HepG2 (cell line): Measurements from ENCODE around the gene CD7. TPM values are rescaled to one million over a fixed set of nuclear protein-coding genes. Genes with fewer than 3 reads are reported as not detected.
A peak's percentile ranks its signal among the peaks of the same experiment; 100 is the strongest.

Experiments
- BCL6 ChIP-seq: IDR thresholded peaks from 2 replicates; pipeline ENCODE4 v1.6.1; 2016; ENCODE audit warnings: missing genetic modification reagents, missing compliant biosample characterization
- CREB1 ChIP-seq, 2 experiments: fragments of 450-650 bp in 1 of 2; IDR thresholded peaks; 2 replicates each; pipeline ENCODE4 v1.6.1; 2016 to 2017; ENCODE audit warnings: control low read depth in 1 of 2, mild to moderate bottlenecking in 1 of 2, missing compliant biosample characterization in 1 of 2, missing genetic modification characterization in 1 of 2
- ETV6 ChIP-seq: sonication (generic); formaldehyde crosslinking; conservative IDR thresholded peaks from 2 replicates; pipeline ENCODE4 v1.4.0; 2020; ENCODE audit warnings: missing genetic modification reagents
- FOXC1 ChIP-seq: sonication (generic); formaldehyde crosslinking; IDR thresholded peaks from 2 replicates; pipeline ENCODE4 v1.8.0; 2022; ENCODE audit warnings: mild to moderate bottlenecking, missing genetic modification reagents, borderline replicate concordance
- KDM3A ChIP-seq: IDR thresholded peaks from 2 replicates; pipeline ENCODE4 v1.6.1; 2018; ENCODE audit warnings: low read depth, missing compliant biosample characterization
- KDM5A ChIP-seq: fragments of 200-600 bp; sonication (generic); IDR thresholded peaks from 2 replicates; pipeline ENCODE4 v1.7.0; 2018; ENCODE audit warnings: antibody characterized with exemption, mild to moderate bottlenecking, low read length, borderline replicate concordance
- KLF6 ChIP-seq: IDR thresholded peaks from 2 replicates; pipeline ENCODE4 v1.8.0; 2016; ENCODE audit warnings: missing biosample characterization, missing genetic modification reagents
- MAFK ChIP-seq, 2 experiments: IDR thresholded peaks in 1 of 2; conservative IDR thresholded peaks in 1 of 2; 2 replicates each; pipeline ENCODE4 v1.6.1; 2011; ENCODE audit warnings: improper control_type of control experiment in 2 of 2, low read length in 2 of 2
- MBD4 ChIP-seq: IDR thresholded peaks from 2 replicates; pipeline ENCODE4 v1.6.1; 2012; ENCODE audit warnings: low read length, inconsistent platforms, borderline replicate concordance
- PHB2 ChIP-seq: fragments of 450-650 bp; IDR thresholded peaks from 2 replicates; pipeline ENCODE4 v1.6.1; 2018; ENCODE audit not compliant: partially characterized antibody
- PHF20 ChIP-seq: sonication (generic); formaldehyde crosslinking; IDR thresholded peaks from 2 replicates; pipeline ENCODE4 v1.5.0; 2020; ENCODE audit warnings: mild to moderate bottlenecking, missing genetic modification reagents
- SIN3B ChIP-seq: fragments of 150-350 bp; IDR thresholded peaks from 2 replicates; pipeline ENCODE4 v1.6.1; 2014; ENCODE audit warnings: low read length
- TCF12 ChIP-seq, 2 experiments: fragments of 450-650 bp in 1 of 2; sonication (generic) in 1 of 2; formaldehyde crosslinking in 1 of 2; IDR thresholded peaks; 2 replicates each; pipeline versions ENCODE4 v1.6.1 to v1.8.0; 2017 to 2022; ENCODE audit warnings: antibody characterized with exemption in 1 of 2, mild to moderate bottlenecking in 1 of 2, missing genetic modification reagents in 1 of 2, moderate library complexity in 1 of 2
- ZBTB33 ChIP-seq: sonication (generic); formaldehyde crosslinking; IDR thresholded peaks from 2 replicates; pipeline ENCODE4 v1.4.0; 2020; ENCODE audit warnings: missing genetic modification reagents
- ZBTB34 ChIP-seq: sonication (generic); formaldehyde crosslinking; IDR thresholded peaks from 2 replicates; pipeline ENCODE4 v1.8.0; 2022; ENCODE audit warnings: mild to moderate bottlenecking, missing genetic modification reagents
- ZBTB43 ChIP-seq: sonication (generic); formaldehyde crosslinking; conservative IDR thresholded peaks from 2 replicates; pipeline ENCODE4 v1.4.0; 2020; ENCODE audit warnings: missing genetic modification reagents
- ZFP91 ChIP-seq: sonication (generic); formaldehyde crosslinking; IDR thresholded peaks from 2 replicates; pipeline ENCODE4 v1.9.0; 2022; ENCODE audit warnings: missing genetic modification reagents, mild to moderate bottlenecking, borderline replicate concordance
- ZNF343 ChIP-seq: sonication (generic); formaldehyde crosslinking; IDR thresholded peaks from 2 replicates; pipeline ENCODE4 v1.4.0; 2020; ENCODE audit warnings: mild to moderate bottlenecking, missing genetic modification reagents
- ZNF562 ChIP-seq: sonication (generic); formaldehyde crosslinking; IDR thresholded peaks from 2 replicates; pipeline ENCODE4 v1.8.0; 2022; ENCODE audit warnings: missing genetic modification reagents, borderline replicate concordance
- ZNF615 ChIP-seq: sonication (generic); formaldehyde crosslinking; IDR thresholded peaks from 2 replicates; pipeline ENCODE4 v1.5.0; 2020; ENCODE audit warnings: mild to moderate bottlenecking, missing genetic modification reagents, borderline replicate concordance
- ZNF660 ChIP-seq: sonication (generic); formaldehyde crosslinking; IDR thresholded peaks from 2 replicates; pipeline ENCODE4 v1.5.1; 2020; ENCODE audit warnings: mild to moderate bottlenecking, low read depth, missing genetic modification reagents, borderline replicate concordance
- ZNF713 ChIP-seq: sonication (generic); formaldehyde crosslinking; IDR thresholded peaks from 2 replicates; pipeline ENCODE4 v1.4.0; 2020; ENCODE audit warnings: mild to moderate bottlenecking, missing genetic modification reagents
- ZNF841 ChIP-seq: sonication (generic); formaldehyde crosslinking; IDR thresholded peaks from 2 replicates; pipeline ENCODE4 v1.8.1; 2023; ENCODE audit warnings: missing genetic modification reagents, borderline replicate concordance
- polyA plus RNA-seq, 8 experiments: library from polyadenylated mRNA; depleted of rRNA in 3 of 8; stranded (reverse) in 7 of 8; unstranded in 1 of 8; fragments of >200 nt; fragmentation: Illumina TruSeq in 4 of 8; extraction: Trizol in 4 of 8; gene quantifications; 2 replicates each; pipeline versions ENCODE4 v1.2.1 to v1.2.3, GENCODE V29; 2011 to 2016; ENCODE audit warnings: low read depth in 4 of 8, missing spikeins in 1 of 8, mixed read lengths in 1 of 8; ENCODE audit not compliant: insufficient read depth in 1 of 8
- total RNA-seq, 5 experiments: library from RNA; depleted of rRNA; stranded (reverse); fragments of >200 nt; fragmentation: Illumina TruSeq; extraction: Trizol; gene quantifications; 2 replicates each; pipeline ENCODE4 v1.2.3, GENCODE V29; 2016; ENCODE audit warnings: low read depth in 1 of 5

The CD7 gene
- total and polyA plus RNA-seq, 2 of the 13 experiments (the other 11 are each of a cell fraction or from before 2014, with no cell fraction given): 67.6 to 76.4 TPM

- TF ChIP-seq ZNF660 (CRISPR knock-in tag) (no peak), CREB1 (IDR thresholded peaks at IDR 0.05) (no peak), CREB1 (CRISPR knock-in tag; IDR thresholded peaks at IDR 0.05) (no peak), ZNF562 (CRISPR knock-in tag) (no peak), FOXC1 (no peak), ZNF615 (CRISPR knock-in tag) (no peak), BCL6 (CRISPR knock-in tag) (peak; percentile 67), ZNF841 (CRISPR knock-in tag) (no peak), ZBTB34 (CRISPR knock-in tag) (no peak), ZNF343 (CRISPR knock-in tag) (peak; percentile 93), TCF12 (IDR thresholded peaks at IDR 0.05) (no peak), TCF12 (CRISPR knock-in tag; IDR thresholded peaks at IDR 0.05) (no peak), PHF20 (no peak), ZNF713 (no peak), PHB2 (no peak), ETV6 (no peak), MAFK (conservative IDR thresholded peaks at IDR 0.05 in 1 of 2, IDR thresholded peaks at IDR 0.05 in 1 of 2; ENCODE audit: low read length in 2 of 2) (peak; percentile 52 to 82), ZBTB43 (no peak), KLF6 (CRISPR knock-in tag) (no peak), KDM3A (CRISPR knock-in tag) (no peak; the same call in 1 of the 2 replicates), MBD4 (no peak), SIN3B (no peak), ZFP91 (peak; percentile 84), ZBTB33 (CRISPR knock-in tag) (peak; percentile 93; the same call in 1 of the 2 replicates), KDM5A (no peak)
Observed at GRCh38 chr17:82330322-82331239, 13.2 kb upstream of the CD7 start (continued).
